ENCODE data around the gene ANAPC13.

- TF ChIP-seq CTCF (conservative IDR thresholded peaks at IDR 0.05) (no peak), ZFX (IDR thresholded peaks at IDR 0.05) (no peak)
These were observed 7.8 kb downstream of the ANAPC13 start for GRCh38 chr3:134477938-134478337.
